AG09319 (cell line): ENCODE measurements around the gene ABCC9.

Experiments
- DNase-seq: peaks from one replicate; pipeline ENCODE4 v3.0.0-alpha.2; 2010; ENCODE audit warnings: low read depth; ENCODE audit errors: extremely low read depth
- CTCF ChIP-seq: IDR thresholded peaks from 2 replicates; pipeline ENCODE4 v1.5.1; 2011; ENCODE audit warnings: low read depth, mild to moderate bottlenecking, inconsistent platforms, low read length, moderate library complexity

The ABCC9 gene

GRCh38 chr12:21980544-21980943, 39.3 kb upstream of the ABCC9 start:
- no peak for DNase-seq
- no peak for TF ChIP-seq CTCF

DNA sequence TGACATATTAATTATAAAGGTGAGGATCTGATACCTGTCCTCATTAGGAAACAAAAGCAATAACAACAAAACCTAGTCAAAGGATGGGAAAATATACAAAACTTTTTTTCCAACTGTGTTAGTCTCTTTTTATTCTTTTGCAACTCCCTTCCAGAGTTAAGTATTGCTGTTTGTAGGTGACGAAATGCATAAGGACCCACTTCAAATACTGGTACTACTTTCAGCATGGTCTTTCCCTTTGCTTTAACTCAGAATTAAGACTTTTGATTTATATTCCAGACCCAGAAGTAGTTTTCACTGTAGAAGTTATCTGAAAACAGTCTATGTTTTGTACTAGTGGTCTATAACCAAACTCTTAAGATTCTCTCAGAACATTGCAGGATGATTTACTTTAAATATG, 34.1 kb upstream of the ABCC9 start:
- TF ChIP-seq CTCF: no peak
- DNase-seq: no peak

DNA sequence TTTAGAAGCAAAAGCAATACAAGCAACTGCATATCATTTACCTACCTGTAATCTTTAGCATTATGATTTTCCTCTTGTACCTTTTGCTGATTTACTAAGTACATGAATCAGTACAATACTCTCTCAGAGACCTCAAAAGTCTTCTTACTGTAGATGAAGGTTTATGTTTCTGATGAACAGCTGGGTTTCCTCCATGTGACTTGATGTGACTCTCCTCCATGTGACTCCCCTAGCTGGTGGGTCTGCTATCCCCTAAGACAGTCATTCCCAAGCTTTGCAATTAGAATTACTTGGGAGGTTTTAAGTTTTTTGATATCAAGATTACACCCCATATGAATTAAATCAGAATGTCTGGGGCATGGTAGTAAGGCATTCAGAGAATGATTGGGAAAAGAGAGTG, 32.0 kb upstream of the ABCC9 start:
- no peak for DNase-seq
- TF ChIP-seq CTCF: no peak

DNA sequence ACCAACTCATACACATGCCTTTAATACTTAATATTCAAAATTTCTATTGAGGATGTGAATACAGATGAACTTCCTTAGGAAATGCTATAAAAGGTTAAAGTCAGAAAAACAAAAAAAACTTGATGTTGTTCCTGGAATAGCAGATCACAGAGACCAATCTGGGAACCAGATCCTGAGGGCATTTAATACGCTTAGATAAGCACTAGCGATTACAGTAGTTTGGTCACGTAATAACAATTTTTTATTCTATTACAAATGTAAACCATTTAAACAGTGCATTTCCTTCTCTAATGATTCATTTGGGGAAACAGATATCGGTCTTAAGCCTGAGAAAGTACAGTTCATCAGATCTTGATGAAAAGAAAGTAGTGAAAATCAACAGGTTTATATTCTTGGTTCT, 30.8 kb upstream of the ABCC9 start:
- TF ChIP-seq CTCF: no peak
- no peak for DNase-seq

DNA sequence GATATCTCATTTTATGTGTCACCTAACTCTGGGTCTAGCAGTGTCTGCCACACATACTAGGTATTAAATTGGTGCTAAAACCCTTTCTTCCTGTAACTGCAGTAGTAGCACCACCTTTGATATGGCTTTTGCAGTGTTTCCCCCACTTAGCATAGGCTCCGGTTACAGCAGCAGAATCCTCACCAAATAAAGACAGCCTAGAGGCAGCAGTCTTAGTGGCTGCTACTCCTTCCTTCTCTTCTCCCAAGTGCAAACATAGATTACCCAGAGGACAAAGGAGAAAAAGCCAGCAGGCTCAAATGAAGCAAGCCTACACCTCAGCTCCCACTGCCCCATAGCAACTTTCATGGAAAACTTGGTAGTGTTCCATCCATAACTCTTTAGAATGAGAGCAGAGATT, 30.1 kb upstream of the ABCC9 start:
- no peak for DNase-seq
- no peak for TF ChIP-seq CTCF

- no peak for TF ChIP-seq CTCF
- no peak for DNase-seq
Observed at GRCh38 chr12:21962821-21963220, 21.6 kb upstream of the ABCC9 start.

GRCh38 chr12:21962236-21962635, 21.0 kb upstream of the ABCC9 start:
- TF ChIP-seq CTCF: no peak
- DNase-seq: no peak
